ENCODE results near the gene ZNF416. TPM values are rescaled to one million over a fixed set of nuclear protein-coding genes. Genes with fewer than 3 reads are reported as not detected.

Gene ZNF416
- total and polyA plus RNA-seq, 9 of the 15 experiments (the other 6 are each of a cell fraction or from before 2014, with no cell fraction given): 0.20 to 2.0 (median 1.1) TPM

GRCh38 chr19:57613941-57614743, 35.4 kb upstream of the ZNF416 start, which contains the start of gene ZNF134 (continued):
- no peak for TF ChIP-seq ZNF41 (CRISPR knock-in tag; conservative IDR thresholded peaks at IDR 0.05)
- peak; percentile 47; the same call in 1 of the 2 replicates for TF ChIP-seq CREB3L1 (IDR thresholded peaks at IDR 0.05; ENCODE audit: borderline replicate concordance, low read depth)
- peak; percentile 77 for TF ChIP-seq CHD1 (IDR thresholded peaks at IDR 0.05; ENCODE audit: low read length)
- peak; percentile 66 for TF ChIP-seq RBBP5 (IDR thresholded peaks at IDR 0.05; ENCODE audit: borderline replicate concordance, insufficient read depth, low read length, poor library complexity, severe bottlenecking)
- 0 out of 2 replicates have a peak, but pooled peaks have one; percentile 11 for TF ChIP-seq SPI1 (IDR thresholded peaks at IDR 0.05; ENCODE audit: borderline replicate concordance, low read depth, low read length)
- peak; percentile 26; the same call in 1 of the 2 replicates for TF ChIP-seq CREM (IDR thresholded peaks at IDR 0.05; ENCODE audit: low read depth)
- peak; percentile 82 for TF ChIP-seq ZNF143 (CRISPR knock-in tag; IDR thresholded peaks at IDR 0.05)
- 0 out of 2 replicates have a peak, but pooled peaks have one; percentile 15 for TF ChIP-seq NFIC (IDR thresholded peaks at IDR 0.05)
- TF ChIP-seq NR2C2 (CRISPR knock-in tag; IDR thresholded peaks at IDR 0.05): no peak
- TF ChIP-seq NR2C2 (tag; IDR thresholded peaks at IDR 0.05): peak; percentile 61; the same call in 1 of the 2 replicates
- TF ChIP-seq TGIF2 (CRISPR knock-in tag; IDR thresholded peaks at IDR 0.05): peak; percentile 79; the same call in 1 of the 2 replicates
- no peak for TF ChIP-seq AFF4 (CRISPR knock-in tag; IDR thresholded peaks at IDR 0.05)
- TF ChIP-seq HDAC1 (IDR thresholded peaks at IDR 0.05): peak in 1 of 2 experiments; percentile 41; a peak in 2 of 4 replicates
- peak; percentile 81; the same call in 1 of the 2 replicates for TF ChIP-seq NFRKB (IDR thresholded peaks at IDR 0.05; ENCODE audit: low read depth)
- peak; percentile 96 for TF ChIP-seq GABPA (tag; conservative IDR thresholded peaks at IDR 0.05; ENCODE audit: low read depth)
- TF ChIP-seq BHLHE40 (IDR thresholded peaks at IDR 0.05; ENCODE audit: low read length): peak; percentile 14; the same call in 1 of the 2 replicates
